HepG2 (cell line): ENCODE results near the gene P4HB. TPM values are rescaled to one million over a fixed set of nuclear protein-coding genes. Genes with fewer than 3 reads are reported as not detected.

Experiments used
- DDIT3 ChIP-seq: sonication (generic); formaldehyde crosslinking; IDR thresholded peaks from 2 replicates; pipeline ENCODE4 v1.4.0; 2020; ENCODE audit warnings: mild to moderate bottlenecking, missing genetic modification reagents
- DR1 ChIP-seq: sonication (generic); formaldehyde crosslinking; IDR thresholded peaks from 2 replicates; pipeline ENCODE4 v1.8.0; 2021; ENCODE audit warnings: mild to moderate bottlenecking, missing genetic modification reagents, inconsistent platforms
- IRF1 ChIP-seq: sonication (generic); formaldehyde crosslinking; IDR thresholded peaks from 2 replicates; pipeline ENCODE4 v1.4.0; 2020; ENCODE audit warnings: low read depth, mild to moderate bottlenecking, missing genetic modification reagents
- THAP7 ChIP-seq: sonication (generic); formaldehyde crosslinking; IDR thresholded peaks from 2 replicates; pipeline ENCODE4 v1.8.1; 2023; ENCODE audit warnings: mild to moderate bottlenecking, missing genetic modification reagents
- ZBTB38 ChIP-seq: sonication (generic); formaldehyde crosslinking; IDR thresholded peaks from 2 replicates; pipeline ENCODE4 v1.5.1; 2020; ENCODE audit warnings: mild to moderate bottlenecking, missing genetic modification reagents
- ZMAT5 ChIP-seq: sonication (generic); formaldehyde crosslinking; IDR thresholded peaks from 2 replicates; pipeline ENCODE4 v1.5.0; 2020; ENCODE audit warnings: mild to moderate bottlenecking, low read depth, missing genetic modification reagents, borderline replicate concordance
- ZNF33A ChIP-seq: sonication (generic); formaldehyde crosslinking; IDR thresholded peaks from 2 replicates; pipeline ENCODE4 v1.5.1; 2020; ENCODE audit warnings: missing genetic modification reagents, mild to moderate bottlenecking, moderate library complexity, borderline replicate concordance
- ZNF7 ChIP-seq: IDR thresholded peaks from 2 replicates; pipeline ENCODE4 v1.6.1; 2016; ENCODE audit warnings: missing biosample characterization, missing genetic modification reagents
- ZNF761 ChIP-seq: sonication (generic); formaldehyde crosslinking; conservative IDR thresholded peaks from 2 replicates; pipeline ENCODE4 v1.4.0; 2020; ENCODE audit warnings: mild to moderate bottlenecking, missing genetic modification reagents
- ZSCAN21 ChIP-seq: sonication (generic); formaldehyde crosslinking; IDR thresholded peaks from 2 replicates; pipeline ENCODE4 v1.8.0; 2022; ENCODE audit warnings: mild to moderate bottlenecking, missing genetic modification reagents, moderate library complexity, borderline replicate concordance
- ZXDC ChIP-seq: sonication (generic); formaldehyde crosslinking; IDR thresholded peaks from 2 replicates; pipeline ENCODE4 v1.5.0; 2020; ENCODE audit warnings: mild to moderate bottlenecking, missing genetic modification reagents
- polyA plus RNA-seq, 8 experiments: library from polyadenylated mRNA; depleted of rRNA in 3 of 8; stranded (reverse) in 7 of 8; unstranded in 1 of 8; fragments of >200 nt; fragmentation: Illumina TruSeq in 4 of 8; extraction: Trizol in 4 of 8; gene quantifications; 2 replicates each; pipeline versions ENCODE4 v1.2.1 to v1.2.3, GENCODE V29; 2011 to 2016; ENCODE audit warnings: low read depth in 4 of 8, missing spikeins in 1 of 8, mixed read lengths in 1 of 8; ENCODE audit not compliant: insufficient read depth in 1 of 8
- total RNA-seq, 5 experiments: library from RNA; depleted of rRNA; stranded (reverse); fragments of >200 nt; fragmentation: Illumina TruSeq; extraction: Trizol; gene quantifications; 2 replicates each; pipeline ENCODE4 v1.2.3, GENCODE V29; 2016; ENCODE audit warnings: low read depth in 1 of 5
- TF ChIP-seq, protein P1 (sequence below): sonication (generic); formaldehyde crosslinking; IDR thresholded peaks from 2 replicates; pipeline ENCODE4 v1.5.0; 2020; ENCODE audit warnings: missing genetic modification reagents
- TF ChIP-seq, protein P2 (sequence below): sonication (generic); formaldehyde crosslinking; IDR thresholded peaks from 2 replicates; pipeline ENCODE4 v1.8.0; 2022; ENCODE audit warnings: missing genetic modification reagents, mild to moderate bottlenecking, moderate library complexity, borderline replicate concordance
- TF ChIP-seq, protein P3 (sequence below): sonication (generic); formaldehyde crosslinking; IDR thresholded peaks from 2 replicates; pipeline ENCODE4 v1.4.0; 2020; ENCODE audit warnings: mild to moderate bottlenecking, missing genetic modification reagents

The P4HB gene
- total and polyA plus RNA-seq, 2 of the 13 experiments (the other 11 are each of a cell fraction or from before 2014, with no cell fraction given): 185 to 782 TPM

DNA sequence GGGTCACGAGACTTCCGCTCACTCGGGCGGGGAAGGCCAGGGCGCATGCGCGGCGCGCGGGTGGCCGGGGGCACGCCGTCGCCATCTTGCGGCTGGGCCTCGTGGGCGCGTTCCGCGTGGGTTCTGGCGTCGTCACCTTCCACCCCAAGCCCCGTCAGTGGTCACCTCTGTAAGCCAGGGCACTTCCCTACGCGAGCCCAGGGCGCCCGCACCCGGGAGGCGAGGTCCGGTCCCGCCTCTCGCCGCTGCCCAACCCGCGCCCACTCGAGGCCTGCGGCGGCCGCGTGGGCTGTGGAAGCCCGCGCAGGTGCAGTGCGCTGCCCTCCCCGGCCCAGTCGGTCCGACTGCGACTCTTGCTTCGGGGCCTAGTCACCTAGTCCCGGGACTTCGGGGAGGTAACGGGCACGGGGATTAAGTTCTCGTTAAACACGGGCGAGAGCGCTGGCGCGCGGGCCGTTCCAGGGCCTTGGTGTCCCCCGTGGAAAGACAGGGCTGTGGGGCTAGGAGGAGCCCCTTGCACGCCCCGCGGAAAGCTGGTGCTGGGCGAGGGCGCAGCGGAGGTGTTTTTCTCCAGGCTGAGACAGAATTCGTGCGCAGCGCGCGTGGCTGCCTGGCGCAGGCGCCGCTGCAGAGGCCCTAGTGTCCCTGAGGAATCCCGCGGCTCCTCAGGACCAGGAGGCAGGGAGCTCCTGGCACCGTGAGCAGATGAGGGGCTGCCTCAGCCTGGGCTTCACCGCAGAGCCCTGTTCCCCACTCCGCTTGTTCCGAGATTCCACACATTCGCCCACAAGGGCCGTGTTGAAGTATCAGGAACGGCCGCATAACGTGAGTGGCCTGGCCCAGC is 11.3 kb upstream of the P4HB start (continued):
- TF ChIP-seq IRF1 (CRISPR knock-in tag): no peak
- TF ChIP-seq, protein P1, sequence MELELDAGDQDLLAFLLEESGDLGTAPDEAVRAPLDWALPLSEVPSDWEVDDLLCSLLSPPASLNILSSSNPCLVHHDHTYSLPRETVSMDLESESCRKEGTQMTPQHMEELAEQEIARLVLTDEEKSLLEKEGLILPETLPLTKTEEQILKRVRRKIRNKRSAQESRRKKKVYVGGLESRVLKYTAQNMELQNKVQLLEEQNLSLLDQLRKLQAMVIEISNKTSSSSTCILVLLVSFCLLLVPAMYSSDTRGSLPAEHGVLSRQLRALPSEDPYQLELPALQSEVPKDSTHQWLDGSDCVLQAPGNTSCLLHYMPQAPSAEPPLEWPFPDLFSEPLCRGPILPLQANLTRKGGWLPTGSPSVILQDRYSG (CRISPR knock-in tag): no peak; the same call in 1 of the 2 replicates
- peak; percentile 98 for TF ChIP-seq ZXDC (CRISPR knock-in tag)
- 0 out of 2 replicates have a peak, but pooled peaks have one; percentile 73 for TF ChIP-seq DDIT3
- no peak; the same call in 1 of the 2 replicates for TF ChIP-seq ZNF7 (CRISPR knock-in tag)
- peak; percentile 84; the same call in 1 of the 2 replicates for TF ChIP-seq THAP7 (CRISPR knock-in tag)
- TF ChIP-seq ZNF761 (CRISPR knock-in tag): peak; percentile 92
- peak; percentile 100 for TF ChIP-seq ZBTB38
- peak; percentile 94; the same call in 1 of the 2 replicates for TF ChIP-seq ZMAT5 (CRISPR knock-in tag)
- no peak for TF ChIP-seq ZNF33A (CRISPR knock-in tag)
- TF ChIP-seq ZSCAN21 (CRISPR knock-in tag): peak; percentile 98
- TF ChIP-seq, protein P2, sequence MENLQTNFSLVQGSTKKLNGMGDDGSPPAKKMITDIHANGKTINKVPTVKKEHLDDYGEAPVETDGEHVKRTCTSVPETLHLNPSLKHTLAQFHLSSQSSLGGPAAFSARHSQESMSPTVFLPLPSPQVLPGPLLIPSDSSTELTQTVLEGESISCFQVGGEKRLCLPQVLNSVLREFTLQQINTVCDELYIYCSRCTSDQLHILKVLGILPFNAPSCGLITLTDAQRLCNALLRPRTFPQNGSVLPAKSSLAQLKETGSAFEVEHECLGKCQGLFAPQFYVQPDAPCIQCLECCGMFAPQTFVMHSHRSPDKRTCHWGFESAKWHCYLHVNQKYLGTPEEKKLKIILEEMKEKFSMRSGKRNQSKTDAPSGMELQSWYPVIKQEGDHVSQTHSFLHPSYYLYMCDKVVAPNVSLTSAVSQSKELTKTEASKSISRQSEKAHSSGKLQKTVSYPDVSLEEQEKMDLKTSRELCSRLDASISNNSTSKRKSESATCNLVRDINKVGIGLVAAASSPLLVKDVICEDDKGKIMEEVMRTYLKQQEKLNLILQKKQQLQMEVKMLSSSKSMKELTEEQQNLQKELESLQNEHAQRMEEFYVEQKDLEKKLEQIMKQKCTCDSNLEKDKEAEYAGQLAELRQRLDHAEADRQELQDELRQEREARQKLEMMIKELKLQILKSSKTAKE (CRISPR knock-in tag): peak; percentile 31
- TF ChIP-seq, protein P3, sequence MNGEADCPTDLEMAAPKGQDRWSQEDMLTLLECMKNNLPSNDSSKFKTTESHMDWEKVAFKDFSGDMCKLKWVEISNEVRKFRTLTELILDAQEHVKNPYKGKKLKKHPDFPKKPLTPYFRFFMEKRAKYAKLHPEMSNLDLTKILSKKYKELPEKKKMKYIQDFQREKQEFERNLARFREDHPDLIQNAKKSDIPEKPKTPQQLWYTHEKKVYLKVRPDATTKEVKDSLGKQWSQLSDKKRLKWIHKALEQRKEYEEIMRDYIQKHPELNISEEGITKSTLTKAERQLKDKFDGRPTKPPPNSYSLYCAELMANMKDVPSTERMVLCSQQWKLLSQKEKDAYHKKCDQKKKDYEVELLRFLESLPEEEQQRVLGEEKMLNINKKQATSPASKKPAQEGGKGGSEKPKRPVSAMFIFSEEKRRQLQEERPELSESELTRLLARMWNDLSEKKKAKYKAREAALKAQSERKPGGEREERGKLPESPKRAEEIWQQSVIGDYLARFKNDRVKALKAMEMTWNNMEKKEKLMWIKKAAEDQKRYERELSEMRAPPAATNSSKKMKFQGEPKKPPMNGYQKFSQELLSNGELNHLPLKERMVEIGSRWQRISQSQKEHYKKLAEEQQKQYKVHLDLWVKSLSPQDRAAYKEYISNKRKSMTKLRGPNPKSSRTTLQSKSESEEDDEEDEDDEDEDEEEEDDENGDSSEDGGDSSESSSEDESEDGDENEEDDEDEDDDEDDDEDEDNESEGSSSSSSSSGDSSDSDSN (CRISPR knock-in tag): peak; percentile 76
- TF ChIP-seq DR1 (CRISPR knock-in tag): 0 out of 2 replicates have a peak, but pooled peaks have one; percentile 66
